ENCODE data around the gene CDH23.

Gene CDH23

DNA sequence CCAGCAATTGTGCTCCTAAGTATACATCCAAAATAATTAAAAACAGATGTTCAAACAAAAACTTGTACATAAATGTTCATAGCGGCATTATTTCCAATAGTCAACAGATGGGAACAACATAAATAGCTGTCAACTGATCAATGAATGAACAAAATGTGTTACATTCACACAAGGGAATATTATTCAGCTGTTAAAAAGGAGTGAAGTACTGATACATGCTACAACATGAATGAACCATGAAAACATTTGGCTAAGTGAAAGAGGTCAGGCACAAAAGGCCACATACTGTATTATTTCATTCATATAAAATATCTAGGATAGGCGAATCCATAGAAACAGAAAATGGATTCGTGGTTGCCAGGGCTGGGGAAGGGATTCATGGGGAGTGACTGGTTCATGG, 109.1 kb downstream of the CDH23 start:
- H3K4me3 ChIP-seq (ENCODE audit: low read length) = no peak overlapping the region
- TF ChIP-seq, protein P1, sequence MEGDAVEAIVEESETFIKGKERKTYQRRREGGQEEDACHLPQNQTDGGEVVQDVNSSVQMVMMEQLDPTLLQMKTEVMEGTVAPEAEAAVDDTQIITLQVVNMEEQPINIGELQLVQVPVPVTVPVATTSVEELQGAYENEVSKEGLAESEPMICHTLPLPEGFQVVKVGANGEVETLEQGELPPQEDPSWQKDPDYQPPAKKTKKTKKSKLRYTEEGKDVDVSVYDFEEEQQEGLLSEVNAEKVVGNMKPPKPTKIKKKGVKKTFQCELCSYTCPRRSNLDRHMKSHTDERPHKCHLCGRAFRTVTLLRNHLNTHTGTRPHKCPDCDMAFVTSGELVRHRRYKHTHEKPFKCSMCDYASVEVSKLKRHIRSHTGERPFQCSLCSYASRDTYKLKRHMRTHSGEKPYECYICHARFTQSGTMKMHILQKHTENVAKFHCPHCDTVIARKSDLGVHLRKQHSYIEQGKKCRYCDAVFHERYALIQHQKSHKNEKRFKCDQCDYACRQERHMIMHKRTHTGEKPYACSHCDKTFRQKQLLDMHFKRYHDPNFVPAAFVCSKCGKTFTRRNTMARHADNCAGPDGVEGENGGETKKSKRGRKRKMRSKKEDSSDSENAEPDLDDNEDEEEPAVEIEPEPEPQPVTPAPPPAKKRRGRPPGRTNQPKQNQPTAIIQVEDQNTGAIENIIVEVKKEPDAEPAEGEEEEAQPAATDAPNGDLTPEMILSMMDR (conservative IDR thresholded peaks at IDR 0.05; ENCODE audit: low read depth, low read length) = no peak
- DNase-seq (ENCODE audit: low read depth) = no peak

- H3K4me3 ChIP-seq (ENCODE audit: low read length) = no peak overlapping the region
- no peak for DNase-seq (ENCODE audit: low read depth)
- TF ChIP-seq, protein P1 (conservative IDR thresholded peaks at IDR 0.05; ENCODE audit: low read depth, low read length) = no peak
Observed at GRCh38 chr10:71509444-71509843, 112.7 kb downstream of the CDH23 start.

GRCh38 chr10:71511206-71511605, 114.5 kb downstream of the CDH23 start:
- TF ChIP-seq, protein P1 (conservative IDR thresholded peaks at IDR 0.05; ENCODE audit: low read depth, low read length) = no peak
- H3K4me3 ChIP-seq (ENCODE audit: low read length) = no peak overlapping the region
- DNase-seq (ENCODE audit: low read depth) = no peak

DNA sequence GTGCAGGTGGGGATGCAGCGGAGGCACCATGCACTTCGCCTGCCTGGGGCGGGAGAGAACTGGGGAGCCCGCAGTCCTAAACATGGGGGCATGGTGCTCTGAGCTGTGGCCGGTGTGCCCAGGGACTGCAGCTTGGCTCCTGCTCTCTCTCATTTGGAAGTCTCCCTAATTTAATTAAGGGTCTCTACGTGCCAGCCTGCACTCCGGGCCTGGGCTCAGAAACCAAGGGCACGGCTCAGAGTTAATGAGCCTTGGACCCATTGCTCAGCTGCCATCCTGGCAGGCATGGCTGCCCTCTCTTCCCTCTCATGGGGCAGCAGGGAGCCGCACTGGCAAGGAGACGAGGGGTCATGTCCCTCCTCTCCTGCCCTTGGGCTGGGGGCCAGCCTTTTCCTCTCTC, 115.6 kb downstream of the CDH23 start:
- H3K4me3 ChIP-seq (ENCODE audit: low read length) = no peak overlapping the region
- TF ChIP-seq, protein P1 (conservative IDR thresholded peaks at IDR 0.05; ENCODE audit: low read depth, low read length) = no peak

GRCh38 chr10:71512761-71513539, 116.2 kb downstream of the CDH23 start:
- no peak for DNase-seq (ENCODE audit: low read depth)
- TF ChIP-seq, protein P1 (conservative IDR thresholded peaks at IDR 0.05; ENCODE audit: low read depth, low read length) = no peak
- no peak overlapping the region for H3K4me3 ChIP-seq (ENCODE audit: low read length)

More for the DNA sequence above, 115.6 kb downstream of the CDH23 start:
- DNase-seq (ENCODE audit: low read depth) = no peak

GRCh38 chr10:71513540-71513853, 116.8 kb downstream of the CDH23 start:
- H3K4me3 ChIP-seq (ENCODE audit: low read length) = no peak overlapping the region
- no peak for DNase-seq (ENCODE audit: low read depth)
- TF ChIP-seq, protein P1 (conservative IDR thresholded peaks at IDR 0.05; ENCODE audit: low read depth, low read length) = no peak

GRCh38 chr10:71513936-71514335, 117.2 kb downstream of the CDH23 start:
- TF ChIP-seq, protein P1 (conservative IDR thresholded peaks at IDR 0.05; ENCODE audit: low read depth, low read length) = no peak
- H3K4me3 ChIP-seq (ENCODE audit: low read length) = no peak overlapping the region
- no peak for DNase-seq (ENCODE audit: low read depth)

Measured in retinal pigment epithelial cell (primary cell).